ENCODE results near the gene CDKAL1.
"Not testable (repeated sequence)": the region's sequence is repeated elsewhere in the genome, so short reads cannot be mapped to it uniquely, and the experiment has no call there.

CDKAL1 gene

GRCh38 chr6:20712011-20712410 is 177.8 kb downstream of the CDKAL1 start:
- no peak for DNase-seq

- DNase-seq = no peak
These were observed 181.0 kb downstream of the CDKAL1 start for GRCh38 chr6:20715135-20715806.

GRCh38 chr6:20716865-20717264 is 182.6 kb downstream of the CDKAL1 start:
- no peak for DNase-seq

GRCh38 chr6:20717743-20718142 is 183.5 kb downstream of the CDKAL1 start:
- no peak for DNase-seq

DNA sequence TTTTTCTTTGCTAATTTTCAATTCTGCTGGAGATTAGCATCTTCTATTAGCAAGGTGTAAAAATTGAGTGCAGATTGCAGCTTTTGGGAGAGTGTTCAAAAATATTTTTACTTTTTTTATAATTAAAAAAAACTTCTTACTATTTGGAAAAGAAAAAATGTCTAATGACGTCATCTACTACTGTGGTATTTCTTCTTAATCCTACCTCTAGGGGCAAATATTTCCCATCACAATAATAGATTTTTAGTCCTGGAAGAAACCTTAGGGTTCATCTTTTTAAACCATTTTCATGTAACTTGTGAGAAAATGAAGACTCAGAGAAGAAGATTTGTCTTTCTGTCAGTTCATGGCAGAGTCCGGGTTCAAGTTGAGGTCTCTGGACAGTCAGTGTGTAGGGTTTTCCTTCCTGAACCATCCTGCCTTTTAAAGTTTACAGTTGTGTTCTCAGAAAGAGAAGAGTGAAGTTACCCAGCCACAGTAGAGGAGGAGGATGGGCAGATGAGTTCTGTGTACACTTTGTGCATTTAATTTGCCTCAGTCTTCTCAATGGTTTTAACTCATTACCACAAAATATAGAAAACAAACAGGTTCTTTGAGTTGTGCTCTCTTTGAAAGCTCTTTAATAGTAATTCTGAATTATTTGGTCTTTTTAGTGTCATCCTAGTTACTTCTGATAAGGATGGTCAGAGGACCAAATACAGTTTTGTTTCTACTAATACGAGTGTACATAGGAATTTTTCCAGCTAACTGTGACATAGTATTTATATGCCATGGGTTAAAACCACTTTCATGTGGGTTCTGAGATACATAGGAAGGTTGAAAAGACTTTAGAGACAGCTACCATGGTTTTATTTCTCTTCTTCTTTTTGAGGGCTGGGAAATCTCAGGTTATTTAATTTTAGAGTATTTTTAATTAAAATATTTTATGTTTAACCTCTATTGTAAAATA is 184.7 kb downstream of the CDKAL1 start:
- DNase-seq = no peak

DNA sequence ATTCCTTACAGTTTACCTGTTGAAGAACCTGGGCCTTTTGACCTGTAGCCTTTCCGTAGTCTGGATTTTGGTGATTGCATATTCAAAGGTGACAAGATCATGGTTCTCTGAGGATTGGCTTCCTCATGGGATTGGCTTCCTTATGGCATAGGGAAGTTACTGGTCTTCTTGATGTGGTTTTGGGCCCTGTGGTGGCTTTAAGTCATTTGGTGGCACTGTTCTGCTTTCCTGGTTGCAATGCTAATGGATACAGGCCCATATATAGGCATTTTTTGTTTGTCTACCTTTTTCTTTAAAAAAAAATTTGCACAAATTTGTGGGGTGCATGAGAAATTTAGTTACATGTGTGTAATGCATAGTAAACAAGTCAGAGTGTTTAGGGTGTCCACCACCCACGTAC is 185.7 kb downstream of the CDKAL1 start:
- no peak for DNase-seq

DNA sequence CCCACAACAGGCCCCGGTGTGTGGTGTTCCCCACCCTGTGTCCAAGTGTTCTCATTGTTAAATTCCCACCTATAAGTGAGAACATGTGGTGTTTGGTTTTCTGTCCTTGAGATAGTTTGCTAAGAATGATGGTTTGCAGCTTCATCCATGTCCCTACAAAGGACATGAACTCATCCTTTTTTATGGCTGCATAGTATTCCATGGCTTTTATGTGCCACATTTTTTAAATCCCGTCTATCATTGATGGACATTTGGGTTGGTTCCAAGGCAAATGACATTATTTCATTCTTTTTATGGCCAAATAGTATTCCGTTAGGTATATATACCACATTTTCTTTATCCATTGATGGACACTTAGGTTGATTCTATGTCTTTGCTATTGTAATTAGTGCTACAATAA is 186.9 kb downstream of the CDKAL1 start:
- DNase-seq = not testable (repeated sequence)

DNA sequence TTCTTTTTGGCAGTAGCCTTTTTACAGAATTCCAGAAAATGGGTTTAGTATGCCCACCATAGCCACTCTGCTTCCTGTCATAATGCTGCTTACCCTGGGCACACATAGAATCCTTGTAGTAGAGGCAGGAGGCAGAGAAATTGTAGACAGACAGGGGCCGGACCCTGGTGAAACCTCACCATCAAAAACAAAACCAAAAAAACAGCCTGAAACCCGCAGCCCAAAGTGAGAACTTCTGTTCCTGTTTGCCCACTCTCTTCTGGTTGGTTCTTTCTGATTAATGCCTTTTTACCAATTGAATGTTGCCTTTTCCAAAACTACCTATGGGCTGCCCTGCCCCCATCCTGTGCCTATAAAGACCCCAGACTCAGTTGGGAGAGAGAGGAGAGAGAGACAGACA is 188.2 kb downstream of the CDKAL1 start:
- DNase-seq = no peak

- DNase-seq = no peak
These were observed 189.0 kb downstream of the CDKAL1 start for GRCh38 chr6:20723236-20723635.

DNA sequence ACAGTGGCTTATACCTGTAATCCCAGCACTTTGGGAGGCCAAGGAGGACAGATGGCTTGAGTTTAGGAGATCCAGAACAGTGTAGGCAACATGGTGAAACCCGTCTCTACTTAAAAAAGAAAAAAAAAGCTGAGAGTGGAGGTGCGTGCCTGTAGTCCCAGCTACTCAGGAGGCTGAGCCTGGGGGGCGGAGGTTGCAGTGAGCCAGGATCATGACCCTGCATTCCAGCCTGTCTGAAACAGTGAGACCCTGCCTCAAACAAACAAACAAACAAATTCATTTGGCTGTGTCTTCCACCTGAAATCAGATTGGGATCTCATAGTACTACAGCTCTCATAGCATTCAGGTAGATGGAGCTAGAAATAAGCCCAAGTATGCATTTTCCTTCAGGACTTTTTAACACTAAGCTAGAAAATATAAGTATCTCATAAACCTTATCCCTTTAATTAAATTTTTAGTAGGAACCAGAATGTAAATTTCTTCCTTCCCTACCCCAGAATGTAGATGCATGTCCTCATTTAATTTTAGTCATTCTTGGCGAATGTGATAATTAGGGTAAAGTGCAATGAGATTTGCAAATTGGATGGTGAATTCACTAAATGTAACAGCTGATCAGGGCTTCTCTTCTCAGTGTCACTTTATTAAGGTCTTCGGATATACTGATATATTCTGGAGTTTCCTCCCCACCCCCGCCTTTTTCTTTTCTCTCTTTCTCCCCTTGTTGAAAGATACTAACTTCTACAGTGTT is 190.4 kb downstream of the CDKAL1 start:
- no peak for DNase-seq

- not testable (repeated sequence) for DNase-seq
These were observed 191.0 kb downstream of the CDKAL1 start for GRCh38 chr6:20725235-20725634.

DNA sequence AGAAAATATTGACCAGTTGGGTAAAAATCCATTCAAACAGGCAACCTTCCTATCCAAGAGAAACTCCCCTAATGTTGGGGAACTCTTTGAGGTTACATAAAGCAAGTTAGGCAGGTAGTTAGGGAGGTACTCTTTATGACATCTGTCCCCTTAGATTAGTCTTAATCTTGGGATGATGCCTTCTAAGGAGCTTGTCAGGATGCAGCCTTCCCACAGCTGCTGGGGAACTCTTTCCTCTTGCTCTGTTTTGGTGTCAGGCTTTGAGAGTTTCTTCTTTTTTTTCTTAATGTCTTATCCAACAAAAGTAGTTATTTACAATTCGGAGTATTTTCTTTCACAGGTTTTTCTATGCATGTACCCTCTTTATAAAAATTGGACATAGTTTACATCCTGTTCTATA is 194.8 kb downstream of the CDKAL1 start:
- no peak for DNase-seq

DNA sequence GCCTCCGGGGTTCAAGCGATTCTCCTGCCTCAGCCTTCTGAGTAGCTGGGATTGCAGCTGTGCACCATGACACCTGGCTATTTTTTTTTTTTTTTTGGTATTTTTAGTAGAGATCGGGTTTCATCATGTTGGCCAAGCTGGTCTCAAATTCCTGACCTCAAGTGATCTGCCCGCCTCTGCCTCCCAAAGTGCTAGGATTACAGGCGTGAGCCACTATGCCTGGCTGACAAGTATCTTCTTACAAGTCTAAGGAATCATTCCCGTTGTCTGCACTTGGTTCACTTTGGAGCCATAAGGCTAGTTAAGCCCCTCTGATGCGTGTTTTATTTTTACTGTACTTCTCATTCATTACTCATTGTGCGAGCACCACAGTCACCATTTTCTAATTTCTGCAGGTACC is 198.1 kb downstream of the CDKAL1 start:
- not testable (repeated sequence) for DNase-seq

DNA sequence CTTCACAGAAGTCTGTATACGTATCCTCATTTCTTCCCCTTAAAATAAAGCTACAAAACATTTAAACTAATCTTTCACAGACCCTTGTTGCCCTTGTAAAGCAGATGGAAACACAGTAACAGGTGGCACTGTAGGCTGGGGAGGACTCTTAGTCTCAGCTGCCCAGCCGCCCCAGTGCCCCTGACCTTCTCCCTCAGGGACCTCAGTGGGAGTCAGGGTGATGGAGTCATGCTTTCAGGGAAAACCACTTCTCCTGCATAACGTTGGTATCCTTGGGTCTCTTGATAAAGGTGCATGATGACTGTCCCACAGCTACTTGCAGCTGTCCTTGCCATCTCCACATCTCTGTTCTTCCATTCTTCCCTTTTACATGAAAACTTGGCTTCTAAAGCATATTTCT is 198.6 kb downstream of the CDKAL1 start:
- no peak for DNase-seq

DNA sequence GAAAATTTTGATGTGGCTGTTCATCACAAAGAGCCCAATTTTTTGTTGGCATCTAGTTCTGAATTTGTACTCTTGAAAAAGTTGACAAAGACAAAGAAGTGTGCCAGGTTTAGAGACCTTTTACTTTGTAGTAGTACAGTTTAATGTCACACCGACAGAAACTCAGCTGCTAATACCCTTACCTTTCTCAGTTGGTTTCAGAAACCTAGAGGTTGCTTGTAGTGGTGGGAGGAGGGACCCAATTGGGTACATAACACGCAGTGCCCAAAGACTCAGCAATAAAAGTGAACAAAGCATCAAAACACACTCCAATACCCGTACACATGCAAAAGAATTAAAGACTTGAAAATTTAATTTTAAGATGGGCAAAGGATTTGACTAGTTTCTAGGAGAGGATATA is 203.7 kb downstream of the CDKAL1 start:
- DNase-seq = no peak

DNA sequence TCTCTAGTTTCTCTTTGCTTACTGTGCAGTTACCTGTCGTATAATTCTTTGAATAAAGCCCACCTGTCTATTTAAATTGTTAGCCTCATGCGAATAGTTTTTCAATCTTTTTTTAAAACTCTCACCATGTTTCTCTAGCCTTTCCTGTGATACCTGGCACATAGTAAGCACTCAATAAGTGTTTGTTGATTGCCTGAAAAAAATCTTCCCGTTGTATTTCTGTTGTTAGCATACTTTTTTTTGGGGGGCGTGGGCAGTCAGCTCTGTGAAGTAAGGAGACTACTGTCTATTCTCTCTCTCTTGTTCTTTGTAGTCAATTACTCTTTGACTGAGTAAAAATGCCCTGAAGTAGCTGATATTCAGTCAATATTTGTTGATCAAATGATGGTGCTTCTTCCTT is 205.8 kb downstream of the CDKAL1 start:
- DNase-seq = no peak

DNA sequence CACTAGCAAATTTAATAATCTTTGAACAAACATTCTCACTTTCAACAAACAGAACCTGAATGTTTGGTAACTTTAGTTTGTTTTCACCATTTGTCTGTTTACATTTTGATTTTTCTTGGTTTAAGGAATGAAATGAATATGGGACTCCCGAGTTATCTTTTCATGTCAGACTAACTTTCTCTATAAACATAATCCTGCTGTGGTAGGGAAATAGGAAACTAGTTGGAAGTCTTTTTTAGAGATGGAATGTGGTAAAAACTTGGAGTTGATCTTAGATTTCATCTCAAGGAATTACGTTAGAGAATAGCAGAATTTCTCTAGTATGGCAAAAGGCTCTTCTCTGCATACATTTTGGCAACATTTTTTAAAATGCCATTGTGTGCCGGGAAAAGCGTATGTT is 206.5 kb downstream of the CDKAL1 start:
- DNase-seq = no peak

DNA sequence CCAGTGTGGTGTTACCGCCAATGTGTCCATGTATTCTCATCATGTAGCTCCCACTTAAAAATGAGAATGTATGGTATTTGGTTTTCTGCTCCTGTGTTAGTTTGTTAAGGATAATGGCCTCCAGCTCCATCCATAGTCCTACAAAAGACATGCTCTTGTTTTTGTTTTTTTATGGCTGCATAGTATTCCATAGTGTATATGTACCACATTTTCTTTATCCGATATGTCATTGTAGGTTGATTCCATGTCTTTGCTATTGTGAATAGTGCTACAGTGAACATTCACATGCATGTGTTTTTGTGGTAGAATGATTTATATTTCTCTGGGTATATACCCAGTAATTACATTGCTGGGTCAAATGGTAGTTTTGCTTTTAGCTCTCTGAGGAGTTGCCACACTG is 207.2 kb downstream of the CDKAL1 start:
- DNase-seq = no peak

GRCh38 chr6:20744911-20745557 is 210.8 kb downstream of the CDKAL1 start:
- peak; percentile 27 for DNase-seq

- no peak for DNase-seq
These were observed 211.8 kb downstream of the CDKAL1 start for GRCh38 chr6:20746024-20746423.

DNA sequence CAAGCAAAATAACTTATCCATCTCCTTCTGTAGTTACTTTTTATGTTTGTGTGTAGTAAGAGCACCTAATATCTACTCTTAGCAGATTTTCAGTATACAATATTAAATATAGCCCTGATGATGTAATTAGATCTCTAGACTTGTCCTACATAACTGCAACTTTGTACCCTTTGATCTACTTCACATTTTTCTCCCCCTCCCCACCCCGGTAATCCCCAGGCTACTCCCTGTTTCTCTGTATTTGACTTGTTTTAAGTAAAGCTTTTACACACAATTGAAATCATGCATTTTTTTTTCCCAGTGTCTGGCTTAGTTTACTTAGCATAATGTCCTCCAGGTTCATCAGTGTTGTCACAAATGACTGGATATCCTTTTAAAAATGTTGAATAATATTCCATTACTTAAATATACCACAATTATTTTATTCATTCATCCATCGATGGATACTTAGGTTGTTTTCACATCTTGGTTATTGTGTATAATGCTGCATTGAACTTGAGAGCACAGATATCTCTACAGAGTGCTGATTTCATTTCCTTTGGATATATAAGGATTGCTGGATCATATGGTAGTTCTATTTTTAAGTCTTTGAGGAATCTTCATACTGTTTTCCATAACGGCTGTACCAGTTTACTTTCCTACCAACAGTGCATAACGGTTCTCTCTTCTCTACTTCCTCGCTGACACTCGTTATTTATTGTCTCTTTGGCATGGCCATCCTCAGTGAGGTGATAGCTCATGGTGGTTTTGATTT is 212.7 kb downstream of the CDKAL1 start:
- DNase-seq = no peak

DNA sequence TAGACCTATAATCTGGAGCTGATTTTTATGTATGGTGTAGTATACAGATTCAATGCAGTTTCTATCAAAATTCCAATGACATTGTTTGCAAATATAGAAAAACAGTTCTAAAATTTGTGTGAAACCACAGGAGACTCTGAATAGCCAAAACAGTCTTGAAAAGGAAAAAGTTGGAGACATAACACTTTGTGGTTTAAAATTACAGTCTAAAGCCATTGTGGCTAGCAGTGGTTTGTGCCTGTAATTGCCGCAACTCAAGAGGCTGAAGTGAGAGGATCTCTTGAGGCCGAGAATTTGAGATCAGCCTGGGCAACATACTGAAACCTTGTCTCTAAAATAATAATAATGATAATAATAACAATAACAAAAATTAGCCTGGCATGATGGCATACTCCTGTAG is 213.7 kb downstream of the CDKAL1 start:
- no peak for DNase-seq
